ENCODE measurements around the gene ITPRIPL2.

ITPRIPL2 gene

DNA sequence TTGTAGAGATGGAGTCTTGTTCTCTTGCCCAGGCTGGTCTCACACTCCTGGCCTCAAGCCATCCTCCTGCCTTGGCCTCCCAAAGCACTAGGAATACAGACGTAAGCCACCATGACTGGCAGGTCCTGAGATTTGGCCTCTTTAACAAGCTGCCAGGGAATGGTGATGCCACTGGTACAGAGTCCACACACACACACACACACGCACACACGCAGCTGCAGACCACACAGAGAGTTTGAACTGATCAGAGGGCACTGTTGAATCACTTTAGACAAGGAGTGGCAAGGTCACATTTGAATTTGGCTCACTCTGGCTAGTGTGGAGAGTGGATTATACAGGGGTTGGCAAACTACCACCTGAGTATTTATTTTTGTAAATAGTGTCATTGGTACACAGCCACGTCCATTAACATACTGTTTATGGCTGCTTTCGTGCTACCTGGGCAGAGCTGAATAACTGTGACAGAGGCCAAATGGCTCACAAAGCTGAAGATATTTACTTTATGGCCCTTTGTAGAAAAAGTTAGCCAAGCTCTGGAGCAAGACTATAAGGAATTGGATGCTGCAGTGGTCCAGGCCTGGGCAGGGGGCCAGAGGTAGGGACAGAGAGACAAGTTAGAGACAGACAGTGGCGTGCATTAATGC is 9.9 kb downstream of the ITPRIPL2 start:
- TF ChIP-seq POLR2A (IDR thresholded peaks at IDR 0.05; ENCODE audit: low read depth, low read length), result no peak
- FAIRE-seq, result no peak

GRCh38 chr16:19126300-19126699 is 12.5 kb downstream of the ITPRIPL2 start:
- no peak for FAIRE-seq
- no peak for TF ChIP-seq POLR2A (IDR thresholded peaks at IDR 0.05; ENCODE audit: low read depth, low read length)
- no peak for DNase-seq (ENCODE audit: insufficient read length, low spot score)

More for the DNA sequence above, 9.9 kb downstream of the ITPRIPL2 start:
- no peak for DNase-seq (ENCODE audit: insufficient read length, low spot score)

- TF ChIP-seq POLR2A (IDR thresholded peaks at IDR 0.05; ENCODE audit: low read depth, low read length), result no peak
- FAIRE-seq (no peak), DNase-seq (ENCODE audit: insufficient read length, low spot score) (no peak)
These were observed 13.4 kb downstream of the ITPRIPL2 start for GRCh38 chr16:19127205-19127604.

GRCh38 chr16:19127674-19128131 is 13.9 kb downstream of the ITPRIPL2 start:
- no peak for FAIRE-seq
- DNase-seq (ENCODE audit: insufficient read length, low spot score), result no peak
- no peak for TF ChIP-seq POLR2A (IDR thresholded peaks at IDR 0.05; ENCODE audit: low read depth, low read length)

DNA sequence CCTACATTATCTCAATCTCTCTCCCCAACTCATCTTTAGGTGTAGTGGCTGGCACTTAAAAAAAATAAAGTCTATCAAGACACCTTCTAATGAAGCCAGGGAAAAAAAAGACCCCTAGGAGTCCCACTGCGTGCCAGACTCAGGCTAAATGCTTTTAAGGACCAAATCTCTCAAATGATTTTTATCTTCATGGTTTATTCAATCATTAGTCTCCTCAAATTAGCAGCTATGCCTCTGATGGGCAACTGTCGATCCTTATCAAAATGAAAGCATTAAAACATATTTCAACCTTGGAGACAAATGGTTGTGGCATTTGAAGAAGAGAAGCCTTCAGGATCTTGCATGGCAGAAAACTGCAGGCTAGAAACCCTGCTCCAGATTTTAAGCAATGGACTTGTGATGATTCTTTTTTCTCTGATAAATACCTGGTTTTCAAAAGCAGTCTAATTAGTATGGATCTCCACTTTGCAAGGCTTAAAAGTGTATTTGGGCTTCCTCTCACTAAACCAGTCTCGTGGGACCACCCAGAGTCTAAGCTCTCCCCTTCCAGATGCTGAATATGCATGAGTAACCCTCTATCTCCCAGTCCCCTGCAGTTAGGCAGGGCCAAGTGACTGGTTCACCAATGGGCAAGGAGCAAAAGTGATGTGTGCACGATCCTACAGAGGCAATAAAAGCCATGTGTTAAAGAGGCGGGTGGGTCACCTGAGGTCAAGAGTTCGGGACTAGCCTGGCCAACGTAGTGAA is 14.9 kb downstream of the ITPRIPL2 start:
- FAIRE-seq, result no peak
- TF ChIP-seq POLR2A (IDR thresholded peaks at IDR 0.05; ENCODE audit: low read depth, low read length), result no peak
- DNase-seq (ENCODE audit: insufficient read length, low spot score), result no peak

DNA sequence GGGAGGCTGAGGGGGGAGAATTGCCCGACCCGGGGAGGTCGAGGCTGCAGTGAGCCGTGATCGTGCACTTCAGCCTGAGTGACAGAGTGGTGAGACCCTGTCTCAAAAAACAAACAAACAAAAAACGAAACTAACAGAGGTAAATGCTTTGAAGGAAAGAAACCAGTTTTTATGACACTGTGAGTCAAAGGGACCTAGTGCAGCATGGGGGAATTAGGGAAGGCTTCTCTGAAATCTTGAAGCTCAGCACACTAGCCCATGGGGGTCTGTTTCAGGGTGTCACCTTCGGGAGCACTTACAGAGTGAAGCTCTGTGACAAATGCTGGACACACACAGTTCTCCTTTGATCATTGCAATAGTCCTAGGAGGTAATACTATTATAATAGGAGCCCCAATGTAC is 16.6 kb downstream of the ITPRIPL2 start:
- no peak for TF ChIP-seq POLR2A (IDR thresholded peaks at IDR 0.05; ENCODE audit: low read depth, low read length)
- FAIRE-seq, result no peak
- DNase-seq (ENCODE audit: insufficient read length, low spot score), result no peak

DNA sequence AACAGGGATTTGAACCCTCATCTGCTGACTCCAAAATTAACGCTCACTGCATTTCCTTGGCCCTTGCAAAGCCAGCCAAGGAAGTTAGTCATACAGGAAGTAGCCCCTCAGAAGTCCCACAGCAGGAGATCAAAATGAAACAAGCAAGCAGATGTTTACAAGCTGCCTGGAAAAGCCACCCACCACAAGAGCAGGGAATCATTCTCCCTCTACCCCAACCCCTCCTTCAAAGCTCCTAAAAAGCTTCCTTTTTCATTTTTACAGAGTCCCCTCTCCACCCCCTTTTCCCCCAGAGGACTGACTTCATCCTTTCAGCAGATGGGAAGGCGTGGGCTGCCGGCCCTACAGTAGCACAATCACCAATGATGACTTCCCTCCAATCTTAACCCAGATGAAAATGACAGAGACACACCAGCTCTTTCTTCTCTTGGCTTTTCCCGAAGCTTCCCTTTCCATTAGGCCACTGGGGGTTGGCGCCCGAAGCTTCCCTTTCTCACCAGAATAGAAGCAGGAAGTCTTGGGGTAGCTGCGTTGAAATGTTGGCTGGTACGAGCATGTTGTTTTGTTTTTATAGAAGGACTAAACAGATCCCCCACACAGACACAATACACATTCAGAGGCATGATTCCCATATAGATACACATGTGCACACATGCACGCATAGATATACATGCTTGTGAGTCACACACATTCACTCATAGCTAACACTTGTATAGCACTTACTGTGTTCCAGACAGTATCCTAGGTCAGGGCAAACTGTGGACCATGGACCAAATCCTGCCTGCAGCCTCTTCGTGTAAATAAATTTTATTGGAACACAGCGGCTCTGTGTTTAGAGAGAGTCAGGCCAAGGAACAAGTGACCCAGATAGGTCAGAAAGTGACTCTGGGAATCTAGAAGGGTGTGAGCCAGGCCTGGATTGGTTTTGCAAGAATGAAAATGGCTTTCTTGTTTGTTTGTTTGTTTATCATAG is 17.4 kb downstream of the ITPRIPL2 start:
- TF ChIP-seq POLR2A (IDR thresholded peaks at IDR 0.05; ENCODE audit: low read depth, low read length), result no peak
- DNase-seq (ENCODE audit: insufficient read length, low spot score) (no peak), FAIRE-seq (peak; percentile 84)

DNA sequence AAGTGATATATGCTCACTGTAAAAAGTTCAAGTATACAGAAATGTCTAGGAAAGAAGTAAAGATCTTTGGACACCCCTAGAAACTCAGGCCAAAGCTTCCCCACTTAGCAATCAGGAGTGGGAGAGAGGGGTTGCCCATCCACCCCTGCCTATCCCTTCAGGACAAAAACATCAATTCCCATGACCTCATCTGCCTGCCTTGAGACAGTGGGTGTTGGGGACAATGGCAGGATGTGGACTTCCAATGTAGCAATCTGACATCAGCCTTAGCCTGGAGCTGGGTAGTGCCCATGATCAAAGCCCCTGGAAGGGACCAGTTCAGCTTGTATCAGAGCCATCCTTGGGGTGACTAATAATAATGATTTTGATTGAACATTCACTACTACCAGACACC is 18.1 kb downstream of the ITPRIPL2 start:
- FAIRE-seq (no peak), DNase-seq (ENCODE audit: insufficient read length, low spot score) (no peak)
- TF ChIP-seq POLR2A (IDR thresholded peaks at IDR 0.05; ENCODE audit: low read depth, low read length), result no peak

GRCh38 chr16:19132255-19132654 is 18.5 kb downstream of the ITPRIPL2 start:
- no peak for TF ChIP-seq POLR2A (IDR thresholded peaks at IDR 0.05; ENCODE audit: low read depth, low read length)
- no peak for FAIRE-seq
- no peak for DNase-seq (ENCODE audit: insufficient read length, low spot score)

GRCh38 chr16:19132898-19133297 is 19.1 kb downstream of the ITPRIPL2 start:
- no peak for TF ChIP-seq POLR2A (IDR thresholded peaks at IDR 0.05; ENCODE audit: low read depth, low read length)
- FAIRE-seq, result no peak
- no peak for DNase-seq (ENCODE audit: insufficient read length, low spot score)

DNA sequence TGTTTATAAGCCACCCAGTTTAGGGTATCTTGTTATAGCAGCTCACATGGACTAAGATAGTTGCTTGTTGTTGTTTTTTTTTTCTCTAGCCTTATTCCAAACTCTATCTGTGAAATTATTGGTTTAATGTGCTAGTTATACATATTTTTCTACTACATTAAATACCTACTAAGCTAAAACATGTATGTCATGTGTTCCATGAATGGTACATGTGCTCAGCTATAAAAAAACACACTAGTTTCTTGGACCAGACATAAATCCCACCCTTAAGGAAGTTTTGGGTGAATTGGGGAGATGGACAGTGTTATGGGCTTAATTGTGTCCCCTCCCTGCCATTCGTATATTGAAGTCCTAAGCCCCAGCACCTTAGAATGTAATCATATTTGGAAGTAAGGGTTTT is 19.8 kb downstream of the ITPRIPL2 start:
- FAIRE-seq, result no peak

DNA sequence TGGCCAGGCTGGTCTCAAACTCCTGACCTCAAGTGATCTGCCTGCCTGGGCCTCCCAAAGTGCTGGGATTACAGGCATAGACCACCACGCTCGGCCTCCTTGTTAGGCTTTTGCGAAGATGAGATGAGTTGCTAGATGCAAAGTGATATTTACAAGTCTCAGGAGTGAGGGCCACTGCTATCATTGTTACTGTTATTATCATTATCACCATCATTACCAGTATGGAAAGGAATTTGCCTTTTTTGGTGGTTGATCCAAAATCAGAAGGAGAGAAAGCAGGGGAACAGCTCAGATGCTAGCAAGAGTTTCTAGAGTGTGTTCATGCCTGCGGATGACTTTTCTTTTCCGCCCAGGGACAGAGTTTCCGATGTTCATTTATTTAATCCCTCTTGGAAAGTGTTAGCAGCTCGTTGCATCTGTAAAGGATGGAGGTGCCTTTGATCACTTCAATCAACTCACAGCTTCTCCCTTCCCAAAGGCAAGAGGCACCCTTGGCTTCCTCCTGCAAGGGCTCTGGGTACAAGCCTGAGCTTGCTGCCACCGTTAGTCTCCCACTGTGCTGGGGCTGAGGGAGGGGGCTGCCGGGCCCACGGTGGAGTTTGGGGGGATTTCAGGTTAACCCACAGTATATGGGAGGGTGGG is 21.6 kb downstream of the ITPRIPL2 start:
- FAIRE-seq, result no peak
- DNase-seq (ENCODE audit: insufficient read length, low spot score), result no peak

More for the DNA sequence above, 19.8 kb downstream of the ITPRIPL2 start:
- no peak for TF ChIP-seq POLR2A (IDR thresholded peaks at IDR 0.05; ENCODE audit: low read depth, low read length)
- no peak for DNase-seq (ENCODE audit: insufficient read length, low spot score)

GRCh38 chr16:19135896-19136438 is 22.2 kb downstream of the ITPRIPL2 start:
- FAIRE-seq (no peak), DNase-seq (ENCODE audit: insufficient read length, low spot score) (no peak)
- no peak for TF ChIP-seq POLR2A (IDR thresholded peaks at IDR 0.05; ENCODE audit: low read depth, low read length)

More for the DNA sequence above, 21.6 kb downstream of the ITPRIPL2 start:
- no peak for TF ChIP-seq POLR2A (IDR thresholded peaks at IDR 0.05; ENCODE audit: low read depth, low read length)

Data from H54 (cell line).